HG02885 (cell line): Measurements from ENCODE around the gene ADAD2.
"Not testable (repeated sequence)": the region's sequence is repeated elsewhere in the genome, so short reads cannot be mapped to it uniquely, and the experiment has no call there.

Source experiments
- ATAC-seq: cut with Tn5 transposase; IDR thresholded peaks from one replicate; pipeline ENCODE4 v1.9.1; 2021; ENCODE audit warnings: mild to moderate bottlenecking; ENCODE audit not compliant: unreplicated experiment, poor library complexity

ADAD2 gene

GRCh38 chr16:84195201-84196093 is 4.5 kb downstream of the ADAD2 start:
- no peak for ATAC-seq

DNA sequence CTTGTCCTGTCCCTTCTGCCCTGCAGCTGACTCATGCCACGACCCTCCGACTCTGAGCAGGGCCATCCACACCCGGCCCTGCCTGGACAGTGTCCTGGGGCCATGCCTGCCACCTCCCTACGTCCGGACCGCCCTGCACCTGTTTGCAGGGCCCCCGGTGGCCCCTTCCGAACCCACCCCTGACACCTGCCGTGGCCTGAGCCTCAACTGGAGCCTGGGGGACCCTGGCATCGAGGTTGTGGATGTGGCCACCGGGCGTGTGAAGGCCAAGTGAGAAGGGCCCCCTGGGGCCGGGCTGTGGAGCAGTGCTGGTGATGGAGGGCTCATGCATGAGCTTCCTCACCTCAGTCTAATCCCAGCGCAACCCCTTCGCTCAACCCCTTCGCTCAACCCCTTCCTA is 5.1 kb downstream of the ADAD2 start:
- ATAC-seq: no peak

DNA sequence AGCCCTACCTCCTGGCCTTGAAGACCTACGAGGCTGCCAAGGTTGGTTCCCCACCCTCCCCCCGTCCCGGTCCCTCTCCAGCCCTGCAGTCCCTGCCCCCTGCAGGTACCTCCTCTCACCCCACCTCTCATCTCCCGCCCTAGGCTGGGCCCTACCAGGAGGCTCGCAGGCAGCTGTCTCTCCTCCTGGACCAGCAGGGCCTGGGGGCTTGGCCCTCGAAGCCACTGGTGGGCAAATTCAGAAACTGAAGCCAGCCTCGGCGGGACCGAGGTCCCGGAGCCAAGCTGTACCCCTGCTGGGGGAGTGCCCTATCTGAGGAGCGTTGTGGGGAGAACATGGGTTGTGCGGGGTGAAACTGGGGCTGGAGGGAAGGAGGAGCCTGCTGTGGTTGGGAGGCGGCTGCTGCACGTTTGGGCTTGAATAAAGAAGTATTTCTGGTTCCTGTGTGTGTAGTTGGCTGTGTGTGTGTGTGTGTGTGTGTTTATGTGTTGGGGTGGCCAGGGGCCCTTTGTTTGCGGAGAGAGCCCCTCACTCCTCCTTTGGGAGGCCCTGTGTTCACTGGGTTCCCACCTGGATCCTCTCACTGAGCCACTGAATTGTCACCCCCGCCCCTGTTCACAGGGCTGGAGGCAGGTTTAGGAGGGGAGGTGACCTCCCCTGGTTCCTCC is 5.9 kb downstream of the ADAD2 start:
- no peak for ATAC-seq

DNA sequence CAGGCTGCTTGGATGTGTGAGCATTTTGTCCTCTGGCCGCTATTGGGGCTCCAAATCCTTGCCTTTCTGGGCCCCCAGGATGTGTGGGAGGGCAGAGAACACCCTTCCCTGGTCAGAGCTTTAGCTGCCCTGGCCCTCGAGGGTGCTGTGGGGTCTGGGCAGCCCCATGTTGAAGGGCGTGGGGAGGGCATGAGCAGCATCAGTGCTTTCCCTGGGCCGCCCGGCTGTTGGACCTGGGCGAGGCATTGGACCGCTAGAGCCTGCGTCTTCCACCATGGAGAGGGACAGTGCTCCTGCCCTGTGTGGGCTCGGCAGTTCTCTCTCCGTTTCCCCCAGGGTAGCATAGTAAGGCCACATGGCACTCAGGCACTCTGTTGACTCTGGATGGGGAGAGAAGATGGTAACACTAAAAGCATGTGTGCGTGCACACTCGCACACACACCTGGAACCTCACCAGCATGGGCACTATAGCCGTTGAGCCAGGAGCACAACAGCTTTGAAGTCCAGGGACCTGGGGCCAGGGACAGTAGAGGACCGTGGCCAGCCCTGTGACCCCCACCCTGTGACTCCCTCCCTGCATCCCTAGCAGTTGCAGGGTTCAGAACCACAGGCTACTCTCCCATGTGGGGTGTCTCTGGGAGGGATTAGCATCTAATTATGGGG is 6.6 kb downstream of the ADAD2 start:
- no peak for ATAC-seq

DNA sequence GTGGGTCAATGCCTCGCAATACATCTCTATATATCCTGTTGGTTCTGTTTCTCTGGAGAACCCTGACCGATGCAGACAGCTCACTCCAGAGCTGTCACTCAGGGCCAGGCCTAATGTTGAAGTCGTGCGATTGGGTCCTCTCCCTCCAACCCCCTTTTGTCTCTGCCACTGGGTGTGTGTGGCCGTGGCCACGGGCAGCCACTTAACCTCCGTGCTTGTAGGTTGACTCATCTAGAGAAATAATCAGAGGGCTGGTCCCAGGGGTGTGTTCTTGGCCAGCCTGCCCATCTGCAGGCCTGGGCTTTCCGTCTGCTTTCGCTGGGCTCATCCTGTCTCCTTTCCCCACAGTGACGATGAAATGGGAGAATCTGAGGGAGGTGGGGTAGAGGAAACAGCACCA is 7.4 kb downstream of the ADAD2 start:
- no peak for ATAC-seq

GRCh38 chr16:84199097-84199496 is 8.1 kb downstream of the ADAD2 start:
- no peak for ATAC-seq

DNA sequence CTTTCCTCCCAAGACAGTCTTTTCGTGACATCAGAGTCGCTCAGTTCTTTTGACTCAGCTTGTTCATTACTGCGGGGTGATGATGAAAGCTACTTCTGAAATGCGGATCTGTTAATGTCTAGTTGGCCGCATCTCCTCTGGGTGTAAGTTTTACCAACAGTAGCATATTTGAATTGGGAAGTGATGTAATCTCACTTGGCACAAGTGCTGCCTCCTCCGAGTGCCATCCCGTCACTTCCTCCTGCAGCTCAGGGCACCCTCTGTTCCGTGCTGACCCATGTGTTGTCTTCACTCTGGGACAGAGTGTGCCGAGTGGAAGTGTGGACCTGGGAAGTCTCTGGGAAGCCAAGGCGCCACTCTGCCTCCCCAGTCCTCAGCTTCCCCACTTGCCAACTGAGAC is 8.9 kb downstream of the ADAD2 start:
- ATAC-seq: no peak

DNA sequence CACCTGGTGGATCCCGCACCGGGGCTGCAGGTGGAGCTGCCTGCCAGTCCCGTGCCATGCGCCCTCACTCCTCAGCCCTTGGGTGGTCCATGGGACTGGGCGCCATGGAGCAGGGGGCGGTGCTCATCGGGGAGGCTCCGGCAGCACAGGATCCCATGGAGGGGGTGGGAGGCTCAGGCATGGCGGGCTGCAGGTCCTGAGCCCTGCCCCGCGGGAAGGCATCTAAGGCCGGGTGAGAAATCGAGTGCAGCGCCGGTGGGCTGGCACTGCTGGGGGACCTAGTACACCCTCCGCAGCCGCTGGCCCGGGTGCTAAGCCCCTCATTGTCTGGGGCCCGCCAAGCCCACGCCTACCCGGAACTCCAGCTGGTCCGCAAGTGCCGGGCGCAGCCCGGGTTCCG is 13.6 kb downstream of the ADAD2 start:
- ATAC-seq: not testable (repeated sequence)

DNA sequence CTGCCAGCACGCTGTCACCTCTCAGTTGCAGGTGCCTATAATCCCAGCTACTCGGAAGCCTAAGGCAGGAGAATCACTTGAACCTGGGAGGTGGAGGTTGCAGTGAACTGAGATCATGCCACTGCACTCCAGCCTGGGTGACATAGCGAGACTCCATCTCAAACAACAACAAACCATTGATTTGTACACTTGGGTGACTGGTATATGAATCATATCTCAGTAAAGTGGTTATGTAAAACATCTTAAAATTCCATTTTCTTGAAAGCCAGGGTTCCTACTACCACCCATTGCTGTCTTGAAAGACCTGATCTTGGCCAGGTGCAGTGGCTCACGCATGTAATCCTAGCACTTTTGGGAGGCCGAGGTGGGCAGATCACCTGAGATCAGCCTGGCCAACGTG is 14.2 kb downstream of the ADAD2 start:
- ATAC-seq: not testable (repeated sequence)

DNA sequence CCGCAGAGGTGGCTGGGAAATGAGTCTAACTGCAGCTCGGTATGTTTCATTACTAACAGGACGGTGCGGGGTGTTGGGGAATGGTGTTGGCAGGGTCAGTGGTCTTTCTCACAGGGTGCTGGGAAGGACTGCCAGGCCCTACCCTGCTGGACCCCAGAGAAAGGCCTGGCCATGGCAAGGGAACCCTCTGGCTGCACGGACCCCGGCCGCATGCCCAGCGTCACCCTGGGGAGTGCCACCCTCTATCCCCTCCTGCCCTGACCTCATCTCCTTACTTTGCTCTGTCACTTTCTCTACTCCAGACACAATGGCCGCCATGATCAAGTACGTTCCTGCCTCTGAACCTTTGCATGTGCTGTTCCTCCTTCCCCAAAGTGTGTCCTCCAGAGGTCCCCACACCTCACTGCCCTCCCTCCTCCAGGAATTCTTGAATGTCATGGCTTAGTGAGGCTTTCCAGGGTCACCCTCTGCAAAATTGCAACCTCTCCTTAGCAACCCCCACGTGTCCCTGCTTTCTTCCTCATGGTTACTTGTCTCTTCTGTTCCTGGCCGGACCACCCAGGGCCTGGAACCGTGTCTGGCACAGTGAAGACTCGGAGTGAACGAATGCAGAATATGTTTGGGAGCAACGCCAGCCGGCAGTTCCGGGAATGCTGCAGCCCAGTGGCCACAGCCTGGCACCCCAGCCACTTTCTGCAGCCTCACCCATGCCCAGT is 15.2 kb downstream of the ADAD2 start:
- no peak for ATAC-seq

DNA sequence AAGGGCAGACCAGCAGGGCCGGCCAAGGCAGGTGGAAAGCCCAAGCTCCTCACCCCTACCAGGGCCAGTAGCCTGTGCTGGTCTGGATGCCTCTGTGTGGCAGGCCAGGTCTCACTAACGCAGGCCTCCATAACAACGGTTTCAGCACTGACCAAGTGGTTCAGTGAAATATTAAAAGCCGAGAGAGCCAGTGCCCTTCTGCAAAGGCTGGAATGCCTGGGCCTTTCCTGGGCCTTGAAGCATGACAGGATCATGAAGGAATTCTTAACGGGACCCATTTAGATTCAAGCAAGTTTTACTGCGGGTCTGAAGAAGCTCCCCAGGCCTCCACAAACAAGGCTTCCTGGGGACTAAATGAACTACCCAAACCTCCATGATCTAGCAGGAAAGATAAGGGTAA is 16.3 kb downstream of the ADAD2 start:
- ATAC-seq: no peak

DNA sequence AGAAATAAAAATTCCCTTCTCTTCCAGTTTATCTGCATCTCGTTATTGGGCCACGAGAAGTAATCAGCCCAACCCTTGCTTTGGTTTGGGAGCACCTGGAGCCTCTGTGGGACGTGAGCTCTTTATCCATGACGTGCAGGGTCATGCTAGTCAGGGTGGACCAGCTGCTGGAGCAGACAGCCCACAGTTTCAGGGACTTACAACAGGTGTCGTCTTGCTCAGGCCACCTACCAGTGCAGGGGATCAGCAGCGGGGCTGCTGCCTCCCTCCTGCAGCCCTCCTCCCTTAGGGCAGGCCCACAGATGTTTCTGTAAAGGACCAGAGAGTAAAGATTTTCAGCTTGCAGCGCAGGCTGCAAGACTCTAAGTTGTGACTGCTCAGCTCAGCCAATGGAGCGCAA is 16.9 kb downstream of the ADAD2 start:
- ATAC-seq: no peak

DNA sequence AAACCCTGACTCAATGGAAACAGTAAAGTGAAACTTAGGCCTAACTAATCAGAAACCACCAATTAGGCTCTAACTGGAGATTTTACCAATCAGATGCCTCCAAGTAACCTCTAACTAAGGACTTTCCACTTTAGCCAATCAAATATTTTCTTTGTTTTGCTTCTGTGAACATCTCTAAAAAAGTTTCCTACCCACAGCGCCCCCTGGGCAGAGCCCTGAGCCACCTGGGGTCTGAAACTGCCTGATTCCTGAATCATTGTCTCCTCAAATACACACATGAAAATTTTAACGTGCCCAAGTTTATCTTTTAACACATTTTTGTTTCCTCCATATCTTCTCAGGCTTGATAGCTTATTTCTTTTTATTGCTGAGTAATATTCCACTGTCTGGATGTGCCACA is 19.0 kb downstream of the ADAD2 start:
- ATAC-seq: no peak

DNA sequence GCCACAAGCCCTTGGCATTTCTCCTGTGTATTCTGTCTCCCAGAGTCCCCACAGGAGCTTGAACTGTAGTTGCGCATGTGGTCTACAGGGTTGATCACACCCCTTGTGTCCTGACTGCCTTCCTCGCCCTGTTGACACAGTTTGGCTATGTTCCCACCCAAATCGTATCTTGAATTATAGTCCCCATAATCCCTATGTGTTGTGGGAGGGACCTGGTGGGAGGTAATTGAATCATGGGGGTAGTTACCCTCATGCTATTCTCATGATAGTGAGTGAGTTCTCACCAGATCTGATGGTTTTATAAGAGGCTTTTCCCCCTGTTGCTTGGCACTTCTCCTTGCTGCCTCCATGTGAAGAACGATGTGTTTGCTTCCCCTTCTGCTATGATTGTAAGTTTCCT is 21.2 kb downstream of the ADAD2 start:
- no peak for ATAC-seq

DNA sequence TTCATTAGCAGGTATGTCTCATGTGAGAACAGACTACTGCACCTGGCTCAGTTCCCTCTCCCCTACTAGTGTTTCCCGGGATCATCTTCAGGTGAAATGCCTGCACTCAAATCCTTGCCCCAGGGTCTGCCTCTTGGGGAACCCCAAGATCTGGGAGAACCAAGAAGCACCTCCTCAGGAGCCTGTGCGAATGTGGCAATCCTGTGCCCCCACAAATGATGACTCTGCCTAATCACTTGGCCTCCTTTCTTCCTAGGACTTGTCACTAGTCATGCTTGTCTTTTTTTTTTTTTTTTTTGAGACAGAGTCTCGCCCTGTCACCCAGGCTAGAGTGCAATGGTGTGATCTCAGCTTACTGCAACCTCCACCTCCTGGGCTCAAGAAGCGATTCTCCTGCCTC is 21.7 kb downstream of the ADAD2 start:
- ATAC-seq: no peak

DNA sequence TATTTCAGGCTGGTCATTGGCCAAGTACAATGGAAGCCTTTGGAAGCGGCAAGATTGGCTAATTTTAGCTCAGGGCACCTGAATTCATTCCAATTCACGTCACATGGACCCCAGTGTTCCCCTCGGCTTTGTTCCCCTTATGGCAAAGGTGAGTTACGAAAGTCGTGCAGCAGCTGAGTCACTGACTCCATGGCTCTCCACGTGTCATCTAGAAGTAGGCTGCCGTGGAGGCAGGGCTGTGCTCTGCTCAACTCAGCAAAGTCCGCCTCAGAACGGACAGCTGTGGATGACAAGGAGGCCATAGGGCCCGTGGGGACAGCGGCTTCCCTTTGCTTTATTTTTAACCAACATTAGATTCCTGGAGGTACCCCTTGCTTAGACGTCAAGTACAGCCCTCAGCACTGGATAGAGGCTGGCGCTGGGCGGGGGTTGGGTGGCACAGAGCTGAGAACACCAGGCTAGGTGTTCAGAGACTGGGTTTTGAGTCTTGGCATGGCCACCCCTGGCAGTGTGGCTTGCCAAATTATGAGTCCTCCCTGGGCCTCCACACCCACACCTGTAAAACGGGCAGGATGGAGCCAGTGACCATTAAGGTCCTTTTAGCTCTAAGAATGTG is 23.6 kb downstream of the ADAD2 start:
- ATAC-seq: no peak

DNA sequence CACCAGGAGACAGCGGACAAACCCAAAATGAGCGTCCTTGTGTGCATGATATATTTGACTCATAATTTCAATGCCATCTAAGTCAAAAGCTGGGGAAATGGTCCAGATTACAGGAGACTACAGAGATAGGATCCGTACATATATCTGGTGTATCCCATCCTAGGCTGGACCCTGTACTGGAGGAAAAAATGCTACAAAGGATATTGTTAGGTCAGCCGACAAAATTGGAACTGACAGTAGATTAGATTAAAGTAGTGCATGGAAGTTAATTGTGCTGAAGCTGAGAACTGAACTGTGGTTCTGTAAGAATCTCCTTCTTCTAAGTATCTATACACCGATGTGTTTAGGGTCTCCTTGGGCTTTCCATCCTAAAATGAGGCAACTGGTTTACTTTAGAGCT is 24.6 kb downstream of the ADAD2 start:
- ATAC-seq: no peak

GRCh38 chr16:84216144-84216543 is 25.2 kb downstream of the ADAD2 start:
- not testable (repeated sequence) for ATAC-seq

GRCh38 chr16:84218176-84218823 is 27.3 kb downstream of the ADAD2 start:
- ATAC-seq: no peak

DNA sequence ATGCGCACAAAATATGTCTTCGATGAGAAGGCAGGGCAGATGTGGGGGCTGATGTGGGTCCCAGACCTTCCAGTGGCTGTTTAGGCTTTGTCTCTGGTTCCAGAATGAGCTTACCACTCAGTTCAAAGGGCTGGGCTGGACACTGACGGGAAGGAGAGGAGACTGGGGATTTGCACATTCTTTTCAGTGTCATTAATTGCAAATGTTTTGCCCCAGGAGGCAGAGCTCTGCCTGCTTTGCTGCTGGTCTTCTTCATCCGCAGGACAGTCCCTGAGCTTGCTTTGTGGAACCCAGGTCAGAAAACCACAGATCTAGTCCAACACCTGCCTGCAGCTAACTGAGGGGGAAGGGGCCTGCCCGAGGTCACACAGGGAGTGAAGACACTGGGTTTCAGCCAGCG is 28.0 kb downstream of the ADAD2 start:
- no peak for ATAC-seq
